Upper lobe of left lung (tissue), 4 donors: ENCODE measurements around the gene MAK.

Experiments
- EP300 ChIP-seq, 4 donors: sonication (generic); formaldehyde crosslinking; IDR thresholded peaks; one replicate each; pipeline ENCODE4 v1.5.1; 2017; ENCODE audit warnings: antibody characterized with exemption in 4 of 4, control low read depth in 2 of 4
- POLR2A ChIP-seq, 4 donors: fragments of 450-650 bp; IDR thresholded peaks; one replicate each; pipeline ENCODE4 v1.5.1; 2016 to 2017; ENCODE audit warnings: antibody characterized with exemption in 4 of 4, mild to moderate bottlenecking in 2 of 4
- POLR2AphosphoS5 ChIP-seq, 2 donors: sonication (generic); formaldehyde crosslinking; IDR thresholded peaks; one replicate each; pipeline ENCODE4 v1.5.1; 2017; ENCODE audit warnings: antibody characterized with exemption in 2 of 2
- TF ChIP-seq, protein P1 (sequence below), 6 experiments: fragments of 450-650 bp in 4 of 6; fragments of 200-600 bp in 2 of 6; sonication (generic) in 2 of 6; IDR thresholded peaks; one replicate each; pipeline ENCODE4 v1.5.1; 2016 to 2019; ENCODE audit warnings: antibody characterized with exemption in 6 of 6

DNA sequence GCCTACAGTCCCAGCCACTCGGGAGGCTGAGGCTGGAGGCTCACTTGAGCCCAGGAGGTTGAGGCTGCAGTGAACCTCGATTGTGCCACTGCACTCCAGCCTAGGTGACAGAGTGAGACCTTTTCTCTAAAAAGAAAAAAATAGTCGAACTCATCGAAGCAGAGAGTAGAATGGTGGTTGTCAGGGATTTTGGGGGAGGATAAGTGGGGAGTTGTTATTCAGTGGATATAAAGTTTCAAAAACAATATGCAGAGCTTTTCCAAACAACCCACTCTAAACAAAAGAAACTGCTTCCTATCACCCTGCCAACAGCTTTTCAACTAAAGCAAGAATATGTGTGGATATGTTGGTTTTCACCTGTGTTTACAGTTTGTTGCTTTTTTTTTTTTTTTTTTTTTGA, 11.6 kb upstream of the MAK start:
- TF ChIP-seq, protein P1, sequence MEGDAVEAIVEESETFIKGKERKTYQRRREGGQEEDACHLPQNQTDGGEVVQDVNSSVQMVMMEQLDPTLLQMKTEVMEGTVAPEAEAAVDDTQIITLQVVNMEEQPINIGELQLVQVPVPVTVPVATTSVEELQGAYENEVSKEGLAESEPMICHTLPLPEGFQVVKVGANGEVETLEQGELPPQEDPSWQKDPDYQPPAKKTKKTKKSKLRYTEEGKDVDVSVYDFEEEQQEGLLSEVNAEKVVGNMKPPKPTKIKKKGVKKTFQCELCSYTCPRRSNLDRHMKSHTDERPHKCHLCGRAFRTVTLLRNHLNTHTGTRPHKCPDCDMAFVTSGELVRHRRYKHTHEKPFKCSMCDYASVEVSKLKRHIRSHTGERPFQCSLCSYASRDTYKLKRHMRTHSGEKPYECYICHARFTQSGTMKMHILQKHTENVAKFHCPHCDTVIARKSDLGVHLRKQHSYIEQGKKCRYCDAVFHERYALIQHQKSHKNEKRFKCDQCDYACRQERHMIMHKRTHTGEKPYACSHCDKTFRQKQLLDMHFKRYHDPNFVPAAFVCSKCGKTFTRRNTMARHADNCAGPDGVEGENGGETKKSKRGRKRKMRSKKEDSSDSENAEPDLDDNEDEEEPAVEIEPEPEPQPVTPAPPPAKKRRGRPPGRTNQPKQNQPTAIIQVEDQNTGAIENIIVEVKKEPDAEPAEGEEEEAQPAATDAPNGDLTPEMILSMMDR (IDR thresholded peaks at IDR 0.05), result no peak
- no peak for TF ChIP-seq EP300 (IDR thresholded peaks at IDR 0.05)
- TF ChIP-seq POLR2A (IDR thresholded peaks at IDR 0.05), result no peak
- no peak for TF ChIP-seq POLR2AphosphoS5 (IDR thresholded peaks at IDR 0.05)
